CD4-positive, CD25-positive, alpha-beta regulatory T cell (primary cell): ENCODE data around the gene CC2D1B. TPM values are rescaled to one million over a fixed set of nuclear protein-coding genes. Genes with fewer than 3 reads are reported as not detected.

Experiments used
- ATAC-seq, 2 donors: fragments of 150-1000 bp; cut with Tn5 transposase; one replicate each; pipeline ENCODE4 v1.10.0; 2021; ENCODE audit warnings: low read depth in 2 of 2, moderate number of reproducible peaks in 2 of 2, moderate library complexity in 1 of 2
- DNase-seq, 3 donors: peaks; one replicate each; pipeline versions ENCODE4 v3.0.0 to v3.0.0-alpha.2; 2012 to 2022; ENCODE audit warnings: mixed read lengths in 1 of 3
- H3K27ac ChIP-seq: one replicate; pipeline ENCODE4 v1.7.0; 2013; ENCODE audit warnings: mild to moderate bottlenecking, low read length; ENCODE audit not compliant: insufficient read depth, poor library complexity, severe bottlenecking
- H3K27me3 ChIP-seq: one replicate; pipeline ENCODE4 v1.7.0; 2013; ENCODE audit warnings: low read length; ENCODE audit not compliant: control insufficient read depth, insufficient read depth
- H3K36me3 ChIP-seq: one replicate; pipeline ENCODE4 v1.7.0; 2013; ENCODE audit warnings: mild to moderate bottlenecking, low read length, moderate library complexity; ENCODE audit not compliant: control insufficient read depth, insufficient read depth
- H3K4me1 ChIP-seq: 2 replicates; pipeline ENCODE4 v1.7.0; 2013; ENCODE audit warnings: mild to moderate bottlenecking, low read length; ENCODE audit not compliant: insufficient read depth, control insufficient read depth, poor library complexity, severe bottlenecking
- H3K4me3 ChIP-seq: one replicate; pipeline ENCODE4 v1.7.0; 2013; ENCODE audit warnings: low read depth, mild to moderate bottlenecking, low read length, moderate library complexity
- H3K9me3 ChIP-seq, 2 experiments: 1 replicate in 1 of 2; 2 replicates in 1 of 2; pipeline ENCODE4 v1.7.0; 2013; ENCODE audit warnings: low read length in 2 of 2, mild to moderate bottlenecking in 1 of 2, moderate library complexity in 1 of 2; ENCODE audit not compliant: control insufficient read depth in 2 of 2
- H3K27ac Mint-ChIP-seq, 3 donors: one replicate each; pipeline ENCODE4 v1.8.0; 2020 to 2022; ENCODE audit warnings: mild to moderate bottlenecking in 3 of 3, mixed read lengths in 3 of 3, moderate library complexity in 2 of 3
- H3K27me3 Mint-ChIP-seq: one replicate; pipeline ENCODE4 v1.8.0; 2022; ENCODE audit warnings: mild to moderate bottlenecking, mixed read lengths
- H3K36me3 Mint-ChIP-seq: one replicate; pipeline ENCODE4 v1.8.0; 2020; ENCODE audit warnings: mixed read lengths
- H3K4me1 Mint-ChIP-seq, 4 donors: one replicate each; pipeline ENCODE4 v1.8.0; 2020 to 2022; ENCODE audit warnings: mixed read lengths in 4 of 4, mild to moderate bottlenecking in 1 of 4
- H3K4me3 Mint-ChIP-seq, 4 donors: one replicate each; pipeline ENCODE4 v1.8.0; 2020 to 2022; ENCODE audit warnings: mild to moderate bottlenecking in 4 of 4, mixed read lengths in 4 of 4, moderate library complexity in 3 of 4
- H3K9me3 Mint-ChIP-seq, 7 donors: one replicate each; pipeline ENCODE4 v1.8.0; 2020 to 2022; ENCODE audit warnings: mixed read lengths in 7 of 7, mild to moderate bottlenecking in 3 of 7, moderate library complexity in 2 of 7
- polyA plus RNA-seq, 4 donors: library from polyadenylated mRNA; unstranded; fragments of 300-500 nt; fragmentation: Illumina TruSeq; gene quantifications; one replicate each; pipeline ENCODE4 v1.2.3, GENCODE V29; 2021
- total RNA-seq: library from RNA; stranded (reverse); gene quantifications from one replicate; pipeline ENCODE4 v1.2.3, GENCODE V29; 2022

CC2D1B gene
- total and polyA plus RNA-seq, 5 donors from 2014 or later, result 4.1 to 51.4 (median 5.9) TPM

DNA sequence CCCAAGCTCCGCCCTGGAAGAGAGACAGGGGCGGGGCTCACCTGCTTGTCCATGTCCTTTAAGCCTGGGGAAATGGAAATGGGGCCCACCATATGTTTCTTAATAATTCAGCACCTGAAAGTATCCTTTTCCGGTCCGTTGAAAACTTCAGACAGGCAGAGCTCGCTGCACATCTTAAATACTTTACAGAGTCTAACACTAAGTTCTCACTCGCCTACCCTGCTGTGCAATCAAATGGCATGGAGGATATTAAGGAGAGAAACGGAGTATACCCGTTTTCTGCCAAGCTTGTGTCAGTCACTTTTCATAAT is 467 bp upstream of the CC2D1B start:
- H3K27ac Mint-ChIP-seq, result peak overlapping the region; percentile 52 to 96 (median 87)
- H3K4me1 Mint-ChIP-seq, result peaks cover 12 to 55% (median 30%) of the 10 kb centered on the region in 4 donors
- peak overlapping the region; percentile 82 for H3K4me3 ChIP-seq

DNA sequence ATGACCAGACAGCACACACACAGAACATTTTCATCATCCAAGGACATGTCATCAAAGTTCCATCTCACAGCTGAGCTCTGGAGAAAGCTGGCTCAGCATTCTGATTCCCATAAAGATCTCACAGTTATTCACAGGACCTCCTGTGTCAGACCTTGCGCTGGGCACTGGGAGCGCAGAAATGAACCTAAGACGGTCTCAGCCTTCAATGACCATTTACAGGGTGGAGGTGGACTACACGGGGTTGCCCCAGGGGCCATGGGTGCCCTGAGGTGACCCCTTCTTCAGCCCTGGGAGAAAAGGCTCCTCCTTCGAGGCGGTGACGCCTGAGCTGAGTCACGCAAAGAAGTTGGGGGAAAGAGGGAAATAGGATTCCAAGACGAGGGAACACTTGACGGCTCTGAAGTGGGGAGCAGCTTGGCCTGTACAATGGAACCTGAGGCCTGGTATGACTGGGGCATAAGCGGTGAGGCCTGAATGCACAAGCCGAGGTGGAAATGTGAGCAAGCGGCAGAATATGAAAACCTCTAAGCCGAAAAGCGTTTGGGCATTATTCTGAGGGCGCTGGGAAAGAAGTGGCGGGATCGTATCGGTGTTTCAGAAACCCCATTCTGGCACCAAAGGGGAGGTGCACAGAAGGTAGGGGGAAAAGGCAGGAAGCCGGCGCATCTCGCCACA is 797 bp downstream of the CC2D1B start:
- Mint-ChIP-seq H3K4me1 (peaks cover 12 to 56% (median 30%) of the 10 kb centered on the region in 4 donors), H3K36me3 (peaks cover 12% of the 10 kb centered on the region), H3K4me3 (peak overlapping the region; percentile 94 to 97 (median 95)), H3K27me3 (no peaks in the 10 kb centered on the region), H3K27ac (peak overlapping the region; percentile 95 to 97 (median 96)), H3K9me3 (no peaks in the 10 kb centered on the region)
- peaks cover 32% of the 10 kb centered on the region for H3K4me1 ChIP-seq
- ATAC-seq (no peak), DNase-seq (peak in 2 of 3 donors; percentile 15 to 75)
- no peaks in the 10 kb centered on the region for H3K27me3 ChIP-seq
- peaks cover 27% of the 10 kb centered on the region for H3K36me3 ChIP-seq
- no peaks in the 10 kb centered on the region for H3K9me3 ChIP-seq
- peak overlapping the region; percentile 88 for H3K4me3 ChIP-seq
- peak overlapping the region; percentile 93 for H3K27ac ChIP-seq

More for the DNA sequence above, 467 bp upstream of the CC2D1B start:
- Mint-ChIP-seq H3K27me3 (no peaks in the 10 kb centered on the region), H3K36me3 (peaks cover 10% of the 10 kb centered on the region), H3K4me3 (peak overlapping the region; percentile 94 to 97 (median 96)), H3K9me3 (no peaks in the 10 kb centered on the region)
- DNase-seq (no peak), ATAC-seq (peak; percentile 0)
- H3K36me3 ChIP-seq, result peaks cover 14% of the 10 kb centered on the region
- H3K27me3 ChIP-seq, result no peaks in the 10 kb centered on the region
- peak overlapping the region; percentile 93 for H3K27ac ChIP-seq
- no peaks in the 10 kb centered on the region for H3K9me3 ChIP-seq
- peaks cover 32% of the 10 kb centered on the region for H3K4me1 ChIP-seq

DNA sequence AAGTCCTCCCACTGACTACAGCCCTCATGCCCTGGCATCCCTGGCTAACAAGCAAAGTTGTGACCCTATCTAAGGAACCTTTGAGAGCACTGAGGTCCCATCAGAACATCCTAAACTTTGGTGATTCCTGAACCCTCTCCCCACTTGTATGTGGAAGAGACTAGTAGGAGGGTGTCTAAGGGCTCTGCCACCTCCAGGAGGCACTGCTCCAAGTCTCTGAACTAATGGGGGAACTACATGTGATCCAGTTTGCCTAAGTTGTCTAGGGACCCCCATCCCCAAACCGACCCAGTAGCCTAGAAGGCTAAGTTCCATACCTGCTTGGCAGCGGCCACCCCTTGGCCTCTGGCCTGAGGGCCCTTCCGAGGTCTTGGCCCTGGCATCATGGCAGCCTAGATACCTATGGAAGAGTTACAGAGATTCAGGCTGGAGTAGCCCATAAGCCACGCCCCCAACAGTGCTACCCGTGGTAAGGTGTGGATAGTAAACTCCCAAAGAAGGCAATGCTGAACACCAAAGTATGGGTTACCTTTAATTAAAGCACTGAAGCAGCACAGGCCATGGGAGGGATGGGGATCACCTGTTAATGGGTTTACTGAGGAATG is 1.7 kb downstream of the CC2D1B start:
- peaks cover 12% of the 10 kb centered on the region for H3K36me3 Mint-ChIP-seq
- no peak for ATAC-seq

DNA sequence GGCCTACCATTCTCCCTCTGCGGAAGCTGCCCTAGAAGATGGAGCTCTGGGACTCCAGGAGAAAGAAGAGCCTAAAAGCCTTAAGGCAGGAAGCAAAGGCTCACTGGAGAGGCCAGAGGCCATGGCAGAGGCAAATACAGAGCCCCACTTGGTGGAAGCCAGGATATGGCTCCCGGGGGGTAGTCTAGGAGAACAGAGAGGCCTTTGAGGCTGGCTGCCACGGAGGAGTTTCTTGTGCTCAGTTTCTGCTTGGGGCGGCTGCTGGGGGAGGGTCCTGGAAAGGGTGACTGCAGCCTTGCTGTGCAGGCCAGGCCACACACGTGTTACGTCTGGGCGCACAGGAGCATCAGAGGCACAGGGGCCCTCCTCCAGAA is 5.4 kb downstream of the CC2D1B start:
- no peak overlapping the region for H3K27ac ChIP-seq
- peaks cover 73% of the 10 kb centered on the region for H3K36me3 ChIP-seq
- Mint-ChIP-seq H3K27me3 (no peaks in the 10 kb centered on the region), H3K4me3 (no peak overlapping the region), H3K9me3 (no peaks in the 10 kb centered on the region), H3K36me3 (peaks cover 32% of the 10 kb centered on the region), H3K27ac (no peak overlapping the region), H3K4me1 (peaks cover 0 to 30% (median 19%) of the 10 kb centered on the region in 4 donors)
- DNase-seq (no peak), ATAC-seq (no peak)
- no peaks in the 10 kb centered on the region for H3K27me3 ChIP-seq
- H3K4me1 ChIP-seq, result peaks cover 17% of the 10 kb centered on the region
- H3K9me3 ChIP-seq, result no peaks in the 10 kb centered on the region
- H3K4me3 ChIP-seq, result no peak overlapping the region

More for the DNA sequence above, 1.7 kb downstream of the CC2D1B start:
- Mint-ChIP-seq H3K4me3 (peak overlapping the region; percentile 85 to 97 (median 94)), H3K27ac (peak overlapping the region; percentile 14 to 96 (median 95)), H3K27me3 (no peaks in the 10 kb centered on the region), H3K4me1 (peaks cover 10 to 54% (median 30%) of the 10 kb centered on the region in 4 donors), H3K9me3 (no peaks in the 10 kb centered on the region)
- peak overlapping the region; percentile 88 for H3K4me3 ChIP-seq
- H3K4me1 ChIP-seq, result peaks cover 32% of the 10 kb centered on the region
- peak overlapping the region; percentile 93 for H3K27ac ChIP-seq
- DNase-seq, result peak in 1 of 3 donors; percentile 23
- H3K9me3 ChIP-seq, result no peaks in the 10 kb centered on the region
- H3K27me3 ChIP-seq, result no peaks in the 10 kb centered on the region
- peaks cover 36% of the 10 kb centered on the region for H3K36me3 ChIP-seq

DNA sequence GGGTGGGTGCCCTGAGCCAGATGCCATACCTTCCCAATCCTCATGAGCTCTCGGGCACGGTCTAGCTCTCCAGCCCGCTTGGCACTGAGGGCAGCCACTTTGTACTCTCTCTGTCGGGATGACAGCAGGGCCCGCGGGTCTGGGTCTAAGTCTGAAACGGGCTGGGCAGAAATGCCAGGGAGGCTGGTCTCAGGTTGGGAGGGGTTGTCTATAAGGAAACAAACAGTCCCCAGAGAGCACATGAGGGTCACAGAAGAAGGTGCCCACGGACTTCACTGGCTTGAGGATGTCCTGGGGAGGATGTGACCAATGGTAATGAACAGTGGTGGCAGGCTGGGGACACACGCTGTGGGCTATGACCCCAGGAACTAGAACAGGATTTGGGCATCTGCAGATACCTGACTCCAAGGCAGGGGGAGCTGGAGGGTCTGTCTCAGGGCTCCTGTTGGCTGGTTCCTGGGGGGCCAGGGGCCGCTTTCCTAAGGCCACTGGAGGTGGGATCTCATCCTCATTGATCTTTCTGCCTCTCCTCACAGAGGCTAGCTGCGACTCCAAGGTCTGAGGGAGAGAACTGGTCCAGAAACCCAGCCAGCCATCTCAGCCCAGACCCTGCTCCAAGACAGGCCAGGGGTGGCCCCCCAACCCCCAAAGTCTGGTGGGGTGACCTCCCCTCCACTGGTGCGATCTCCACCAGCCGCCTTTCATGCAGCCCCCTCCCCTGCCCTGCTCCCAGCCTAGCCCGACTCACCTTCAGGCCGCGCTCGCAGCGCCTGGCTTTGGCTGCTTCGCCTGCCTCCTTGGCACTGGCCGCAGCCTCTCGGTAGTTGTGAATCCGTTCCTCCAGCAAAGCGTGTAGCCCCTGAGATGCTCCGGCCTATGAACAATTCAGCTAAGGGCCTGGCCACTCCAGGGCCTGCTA is 6.1 kb downstream of the CC2D1B start:
- no peak overlapping the region for H3K4me3 ChIP-seq
- Mint-ChIP-seq H3K9me3 (no peaks in the 10 kb centered on the region), H3K4me3 (no peak overlapping the region), H3K36me3 (peaks cover 38% of the 10 kb centered on the region), H3K27me3 (no peaks in the 10 kb centered on the region), H3K4me1 (peaks cover 0 to 24% (median 14%) of the 10 kb centered on the region in 4 donors), H3K27ac (no peak overlapping the region)
- no peaks in the 10 kb centered on the region for H3K27me3 ChIP-seq
- H3K9me3 ChIP-seq, result no peaks in the 10 kb centered on the region
- no peak for ATAC-seq
- H3K27ac ChIP-seq, result no peak overlapping the region
- H3K4me1 ChIP-seq, result peaks cover 11% of the 10 kb centered on the region
- no peak for DNase-seq
- H3K36me3 ChIP-seq, result peaks cover 80% of the 10 kb centered on the region

DNA sequence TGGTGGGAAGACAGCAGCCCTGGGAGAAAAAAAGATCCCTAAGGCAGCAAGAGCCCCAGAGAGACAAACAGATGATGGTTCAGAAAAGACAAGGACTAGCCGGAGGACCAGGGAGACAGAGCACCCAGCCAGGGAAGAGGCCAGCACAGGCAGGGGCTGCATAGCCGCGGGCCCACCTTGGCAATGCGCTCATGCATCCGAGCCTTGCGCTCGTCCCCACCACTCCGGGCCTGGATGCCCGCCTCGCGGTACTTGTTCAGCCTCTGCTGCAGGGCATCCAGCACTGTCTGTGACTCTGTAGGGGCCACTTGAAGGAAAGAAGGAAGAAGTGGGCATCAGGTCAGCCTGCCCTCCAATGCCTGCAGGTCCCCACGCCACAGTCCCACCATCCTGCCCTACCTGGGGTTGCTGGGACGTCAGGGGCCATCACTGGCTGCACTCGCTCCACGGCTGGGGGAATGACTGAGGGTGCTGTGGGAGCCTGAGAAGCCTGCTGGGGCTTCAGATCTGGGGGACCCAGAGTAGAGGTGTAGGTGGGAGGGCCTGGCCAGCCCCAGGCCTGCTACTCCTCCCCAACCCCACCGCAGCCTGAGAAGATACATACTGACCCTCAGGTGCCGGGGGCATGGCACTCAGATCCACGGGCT is 7.0 kb downstream of the CC2D1B start:
- no peak overlapping the region for H3K4me3 Mint-ChIP-seq
- no peak overlapping the region for H3K27ac Mint-ChIP-seq
- H3K36me3 ChIP-seq, result peaks cover 89% of the 10 kb centered on the region
- DNase-seq (no peak), ATAC-seq (no peak)
- peaks cover 45% of the 10 kb centered on the region for H3K36me3 Mint-ChIP-seq
- H3K9me3 ChIP-seq, result no peaks in the 10 kb centered on the region
- H3K27ac ChIP-seq, result no peak overlapping the region
- H3K4me1 ChIP-seq, result peaks cover 1% of the 10 kb centered on the region
- H3K4me1 Mint-ChIP-seq, result peaks cover 0 to 14% (median 8%) of the 10 kb centered on the region in 4 donors
- no peak overlapping the region for H3K4me3 ChIP-seq
- no peaks in the 10 kb centered on the region for H3K9me3 Mint-ChIP-seq
- H3K27me3 ChIP-seq, result no peaks in the 10 kb centered on the region
- no peaks in the 10 kb centered on the region for H3K27me3 Mint-ChIP-seq

DNA sequence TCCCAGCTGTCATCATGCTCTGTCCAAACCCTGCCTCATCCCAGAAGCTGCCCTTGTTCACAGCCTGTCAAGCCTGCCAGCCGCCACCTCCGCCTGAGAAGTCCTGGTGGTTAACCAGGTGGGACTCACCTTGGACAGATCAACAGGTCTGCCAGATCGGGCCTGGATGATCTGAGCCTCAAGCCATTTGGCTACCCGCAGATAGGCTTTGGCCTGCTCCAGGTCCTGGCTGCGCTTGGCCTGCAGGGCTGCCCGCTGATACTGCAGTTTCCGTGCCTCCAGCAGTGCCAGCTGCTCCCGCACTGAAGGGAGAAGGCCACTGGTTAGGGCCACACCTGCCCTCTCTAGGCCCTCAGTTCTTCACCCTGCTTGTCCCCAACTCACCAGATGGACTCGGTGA is 8.6 kb downstream of the CC2D1B start:
- H3K27me3 Mint-ChIP-seq, result no peaks in the 10 kb centered on the region
- no peak for ATAC-seq
- Histone ChIP-seq H3K36me3 (peaks cover 100% of the 10 kb centered on the region), H3K27ac (no peak overlapping the region), H3K9me3 (no peaks in the 10 kb centered on the region), H3K27me3 (no peaks in the 10 kb centered on the region), H3K4me1 (no peaks in the 10 kb centered on the region), H3K4me3 (no peak overlapping the region)
- peaks cover 56% of the 10 kb centered on the region for H3K36me3 Mint-ChIP-seq
- no peak overlapping the region for H3K27ac Mint-ChIP-seq
- no peaks in the 10 kb centered on the region for H3K9me3 Mint-ChIP-seq
- no peak for DNase-seq
- H3K4me3 Mint-ChIP-seq, result no peak overlapping the region
- peaks cover 0 to 6% (median 1%) of the 10 kb centered on the region in 4 donors for H3K4me1 Mint-ChIP-seq
